Suprapubic skin (tissue), 3 donors: ENCODE results near the gene PDE4B.

Experiments used
- CTCF ChIP-seq, 2 donors: fragments of 200-600 bp in 1 of 2; fragments of 450-650 bp in 1 of 2; sonication (generic) in 1 of 2; IDR thresholded peaks; one replicate each; pipeline ENCODE4 v1.5.1; 2016 to 2019; ENCODE audit warnings: antibody characterized with exemption in 2 of 2, mild to moderate bottlenecking in 1 of 2, moderate library complexity in 1 of 2
- EP300 ChIP-seq: sonication (generic); formaldehyde crosslinking; IDR thresholded peaks from one replicate; pipeline ENCODE4 v1.6.1; 2017; ENCODE audit warnings: antibody characterized with exemption
- POLR2A ChIP-seq, 2 donors: fragments of 450-650 bp; IDR thresholded peaks; one replicate each; pipeline ENCODE4 v1.6.1; 2017; ENCODE audit warnings: antibody characterized with exemption in 2 of 2, mild to moderate bottlenecking in 2 of 2, moderate library complexity in 2 of 2

GRCh38 chr1:66374148-66374547 is 581.5 kb downstream of the PDE4B start:
- TF ChIP-seq CTCF (IDR thresholded peaks at IDR 0.05) = no peak
- TF ChIP-seq POLR2A (IDR thresholded peaks at IDR 0.05) = no peak
- TF ChIP-seq EP300 = no peak
